ENCODE results near the gene ARL17B. TPM values are rescaled to one million over a fixed set of nuclear protein-coding genes. Genes with fewer than 3 reads are reported as not detected.
A peak's percentile ranks its signal among the peaks of the same experiment; 100 is the strongest.
"Not testable (repeated sequence)": the region's sequence is repeated elsewhere in the genome, so short reads cannot be mapped to it uniquely, and the experiment has no call there.

The ARL17B gene
- total RNA-seq, 2 donors from 2014 or later, result 22.9 to 23.0 TPM

DNA sequence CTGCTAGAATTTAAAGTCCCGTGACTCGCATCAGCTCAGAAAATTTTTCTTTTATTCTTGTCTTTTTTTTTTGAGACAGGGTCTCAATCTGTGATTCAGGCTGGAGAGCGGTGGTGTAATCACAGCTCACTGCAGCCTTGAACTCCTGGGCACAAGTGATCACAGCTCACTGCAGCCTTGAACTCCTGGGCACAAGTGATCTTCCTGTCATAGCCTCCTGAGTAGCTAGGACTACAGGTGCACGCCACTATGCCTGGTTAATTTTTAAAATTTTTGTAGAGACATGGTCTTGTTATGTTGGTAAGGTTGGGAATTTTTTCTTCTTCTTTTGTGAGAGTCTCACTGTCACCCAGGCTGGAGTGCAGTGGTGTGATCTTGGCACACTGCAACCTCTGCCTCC, 80.2 kb downstream of the ARL17B start:
- H3K36me3 Mint-ChIP-seq (ENCODE audit: low read depth); H3K4me1 Mint-ChIP-seq; H3K27me3 Mint-ChIP-seq; H3K9me3 ChIP-seq (ENCODE audit: control insufficient read depth, low read length, poor library complexity, severe bottlenecking); DNase-seq; H3K4me3 Mint-ChIP-seq; H3K27ac Mint-ChIP-seq; ATAC-seq: not testable (repeated sequence)

GRCh38 chr17:46276728-46277479, 84.7 kb downstream of the ARL17B start:
- not testable (repeated sequence) for H3K36me3 Mint-ChIP-seq (ENCODE audit: low read depth); H3K4me1 Mint-ChIP-seq; DNase-seq; ATAC-seq; H3K27ac Mint-ChIP-seq; H3K4me3 Mint-ChIP-seq; H3K9me3 ChIP-seq (ENCODE audit: control insufficient read depth, low read length, poor library complexity, severe bottlenecking)
- peaks cover 20% of the 10 kb centered on the region for H3K27me3 Mint-ChIP-seq

DNA sequence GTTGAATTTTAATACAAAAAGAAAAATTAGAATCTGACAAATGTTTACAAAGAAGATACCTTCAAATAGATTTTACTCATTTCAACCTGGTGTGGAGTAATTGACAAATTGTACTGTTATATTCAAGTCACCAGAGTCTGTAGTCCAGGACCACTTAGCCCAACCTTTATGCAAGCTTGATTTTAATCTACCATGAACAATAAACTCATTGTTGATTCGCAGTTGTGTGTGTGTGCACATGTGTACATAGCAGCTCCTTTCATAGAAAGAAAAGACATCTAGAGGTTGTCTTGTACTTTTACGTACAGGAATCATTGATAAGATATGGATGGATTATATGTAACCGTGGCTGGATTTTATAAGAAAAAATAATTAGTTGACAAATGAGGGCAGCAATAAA, 87.3 kb downstream of the ARL17B start:
- Mint-ChIP-seq H3K27me3 (peaks cover 19% of the 10 kb centered on the region), H3K4me3 (no peak overlapping the region), H3K36me3 (ENCODE audit: low read depth) (no peaks in the 10 kb centered on the region), H3K27ac (no peak overlapping the region), H3K4me1 (peaks cover 2% of the 10 kb centered on the region)
- ATAC-seq (no peak), DNase-seq (no peak)
- H3K9me3 ChIP-seq (ENCODE audit: control insufficient read depth, low read length, poor library complexity, severe bottlenecking), result no peaks in the 10 kb centered on the region

DNA sequence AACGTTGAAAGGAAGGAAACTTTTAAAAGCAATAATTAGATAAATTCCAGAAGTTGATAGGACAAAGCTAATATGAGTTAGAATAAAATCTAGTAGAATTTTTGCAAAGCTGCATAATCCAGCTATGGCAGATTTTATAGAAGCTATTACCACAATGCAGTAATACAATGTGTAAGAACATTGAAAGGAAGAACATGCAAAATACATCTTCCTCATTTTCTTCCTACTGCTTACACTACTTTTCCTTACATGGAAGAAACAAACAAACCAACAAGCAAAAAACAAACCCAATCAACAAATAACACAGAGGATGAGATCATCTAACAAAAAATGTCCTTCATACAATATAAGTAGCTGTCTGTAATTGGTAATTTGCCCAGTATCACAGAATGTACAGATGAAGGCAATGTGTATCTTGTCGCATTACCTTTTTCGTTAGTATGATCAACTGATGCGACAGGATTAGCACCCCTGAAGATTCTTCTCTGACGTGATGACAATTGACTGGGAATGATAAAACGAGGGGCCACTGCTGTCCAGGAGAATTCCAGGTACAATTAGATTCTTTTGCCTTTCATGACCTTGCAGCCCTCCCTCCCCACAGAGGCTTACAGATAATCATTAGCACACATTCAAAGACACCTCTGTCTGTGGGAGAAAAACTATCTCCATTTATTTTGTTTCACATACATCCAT, 87.9 kb downstream of the ARL17B start:
- no peak for ATAC-seq
- no peak for DNase-seq
- Mint-ChIP-seq H3K27ac (no peak overlapping the region), H3K4me1 (peaks cover 2% of the 10 kb centered on the region), H3K36me3 (ENCODE audit: low read depth) (no peaks in the 10 kb centered on the region), H3K27me3 (peaks cover 19% of the 10 kb centered on the region), H3K4me3 (no peak overlapping the region)
- no peaks in the 10 kb centered on the region for H3K9me3 ChIP-seq (ENCODE audit: control insufficient read depth, low read length, poor library complexity, severe bottlenecking)

- DNase-seq (no peak), ATAC-seq (no peak)
- no peaks in the 10 kb centered on the region for H3K36me3 Mint-ChIP-seq (ENCODE audit: low read depth)
- no peaks in the 10 kb centered on the region for H3K9me3 ChIP-seq (ENCODE audit: control insufficient read depth, low read length, poor library complexity, severe bottlenecking)
- H3K4me1 Mint-ChIP-seq, result peaks cover 20% of the 10 kb centered on the region
- no peak overlapping the region for H3K4me3 Mint-ChIP-seq
- H3K27ac Mint-ChIP-seq, result no peak overlapping the region
- peaks cover 15% of the 10 kb centered on the region for H3K27me3 Mint-ChIP-seq
These were observed 91.5 kb downstream of the ARL17B start for GRCh38 chr17:46270032-46270431.

GRCh38 chr17:46266656-46267544, 94.7 kb downstream of the ARL17B start:
- ATAC-seq, result peak; percentile 78
- peaks cover 5% of the 10 kb centered on the region for H3K27me3 Mint-ChIP-seq
- no peaks in the 10 kb centered on the region for H3K36me3 Mint-ChIP-seq (ENCODE audit: low read depth)

DNA sequence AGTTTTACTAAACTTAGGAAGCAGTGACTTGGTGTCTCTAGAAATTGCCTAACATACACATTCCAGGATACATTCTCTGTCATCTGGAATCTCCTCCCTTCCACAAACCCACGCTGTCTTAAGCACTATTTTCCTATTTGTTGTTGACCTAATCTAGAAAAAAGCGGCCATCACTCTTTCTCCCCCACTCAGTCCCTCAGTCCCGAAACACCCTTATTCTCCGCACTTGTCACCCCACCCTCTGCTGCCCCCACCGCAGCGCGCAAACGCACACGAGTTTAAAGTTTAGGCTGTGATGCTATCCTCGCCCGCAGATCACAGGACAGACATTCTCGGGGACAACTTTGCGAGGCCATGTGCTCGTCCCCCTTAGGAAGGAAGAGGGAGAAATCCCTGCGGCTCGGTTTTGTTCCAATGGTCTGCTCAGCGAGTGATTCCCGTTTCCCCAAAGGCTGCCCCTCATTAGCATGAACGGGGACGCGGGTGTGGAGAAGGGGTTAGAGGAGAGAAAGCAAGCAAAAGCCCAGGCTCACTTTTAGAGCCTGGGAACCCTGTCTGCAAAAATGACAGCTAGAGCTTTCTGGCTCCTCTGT, 95.4 kb downstream of the ARL17B start:
- Mint-ChIP-seq H3K4me1 (peaks cover 31% of the 10 kb centered on the region), H3K27ac (peak overlapping the region; percentile 99), H3K4me3 (peak overlapping the region; percentile 97)
- not testable (repeated sequence) for H3K36me3 Mint-ChIP-seq (ENCODE audit: low read depth); ATAC-seq; H3K27me3 Mint-ChIP-seq; H3K9me3 ChIP-seq (ENCODE audit: control insufficient read depth, low read length, poor library complexity, severe bottlenecking); DNase-seq

More at GRCh38 chr17:46266656-46267544, 94.7 kb downstream of the ARL17B start:
- H3K27ac Mint-ChIP-seq, result peak overlapping the region; percentile 99
- peaks cover 31% of the 10 kb centered on the region for H3K4me1 Mint-ChIP-seq
- H3K4me3 Mint-ChIP-seq, result peak overlapping the region; percentile 97
- H3K9me3 ChIP-seq (ENCODE audit: control insufficient read depth, low read length, poor library complexity, severe bottlenecking), result no peaks in the 10 kb centered on the region
- peak; percentile 76 to 89 (median 89) for DNase-seq

DNA sequence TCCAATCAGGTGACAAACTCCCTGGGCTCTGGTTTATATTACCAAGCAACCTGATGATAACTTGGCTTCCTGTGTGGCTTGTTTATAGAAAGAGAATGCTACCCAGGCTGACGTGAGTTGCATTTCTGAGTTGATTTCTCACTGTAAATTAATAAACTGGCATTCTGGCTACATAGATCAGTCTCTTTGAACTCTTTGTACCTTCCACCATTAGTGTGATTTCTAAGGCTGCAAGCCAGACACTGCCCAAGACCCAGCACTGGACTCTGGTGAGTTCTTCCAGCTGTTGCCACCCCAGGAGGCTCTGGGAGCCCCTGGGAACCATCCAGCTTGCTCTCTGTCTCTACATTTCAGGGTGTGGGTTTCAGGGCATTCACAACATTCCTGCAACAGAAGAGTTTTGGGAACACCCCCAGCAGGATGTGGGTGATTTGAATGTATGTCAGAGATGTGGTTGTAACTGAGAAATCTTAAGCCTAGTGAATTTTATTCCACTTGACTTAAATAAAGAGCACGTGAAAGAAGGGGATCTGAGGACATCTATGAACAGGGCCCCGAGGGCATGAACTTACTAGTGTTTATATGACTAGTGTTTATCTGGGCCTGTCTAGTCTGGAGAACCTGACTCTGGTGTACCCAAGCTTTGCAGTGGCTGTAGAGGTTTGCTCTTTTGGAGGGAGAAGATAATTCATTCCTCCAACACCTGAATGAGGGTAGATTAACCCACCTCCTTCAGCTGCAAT, 96.9 kb downstream of the ARL17B start:
- Mint-ChIP-seq H3K4me1 (peaks cover 34% of the 10 kb centered on the region), H3K4me3 (peak overlapping the region; percentile 97), H3K27me3 (peaks cover 1% of the 10 kb centered on the region), H3K36me3 (ENCODE audit: low read depth) (no peaks in the 10 kb centered on the region), H3K27ac (peak overlapping the region; percentile 99)
- peak; percentile 67 for ATAC-seq
- DNase-seq, result peak in 1 of 3 donors; percentile 19
- no peaks in the 10 kb centered on the region for H3K9me3 ChIP-seq (ENCODE audit: control insufficient read depth, low read length, poor library complexity, severe bottlenecking)

DNA sequence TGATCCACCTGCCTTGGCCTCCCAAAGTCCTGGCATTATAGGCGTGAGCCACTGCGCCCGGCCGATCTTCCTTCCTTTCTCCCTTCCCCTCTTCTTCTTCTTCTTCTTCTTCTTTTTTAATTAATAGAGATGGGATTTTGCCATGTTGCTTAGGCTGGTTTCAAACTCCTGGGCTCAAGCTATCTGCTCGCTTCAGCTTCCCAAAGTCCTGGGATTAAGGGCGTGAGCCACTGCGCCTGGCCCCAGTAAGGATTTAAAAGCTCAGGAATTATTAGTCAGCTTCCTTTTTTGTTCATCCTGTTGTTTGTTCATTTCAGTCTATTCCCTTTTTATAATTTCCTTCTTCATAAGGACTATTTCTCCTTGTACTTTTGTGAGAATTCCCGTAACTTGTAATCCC, 99.3 kb downstream of the ARL17B start:
- DNase-seq (no peak), ATAC-seq (no peak)
- Mint-ChIP-seq H3K27ac (peak overlapping the region; percentile 72), H3K27me3 (no peaks in the 10 kb centered on the region), H3K36me3 (ENCODE audit: low read depth) (no peaks in the 10 kb centered on the region), H3K4me3 (peak overlapping the region; percentile 50), H3K4me1 (peaks cover 28% of the 10 kb centered on the region)
- H3K9me3 ChIP-seq (ENCODE audit: control insufficient read depth, low read length, poor library complexity, severe bottlenecking), result no peaks in the 10 kb centered on the region

DNA sequence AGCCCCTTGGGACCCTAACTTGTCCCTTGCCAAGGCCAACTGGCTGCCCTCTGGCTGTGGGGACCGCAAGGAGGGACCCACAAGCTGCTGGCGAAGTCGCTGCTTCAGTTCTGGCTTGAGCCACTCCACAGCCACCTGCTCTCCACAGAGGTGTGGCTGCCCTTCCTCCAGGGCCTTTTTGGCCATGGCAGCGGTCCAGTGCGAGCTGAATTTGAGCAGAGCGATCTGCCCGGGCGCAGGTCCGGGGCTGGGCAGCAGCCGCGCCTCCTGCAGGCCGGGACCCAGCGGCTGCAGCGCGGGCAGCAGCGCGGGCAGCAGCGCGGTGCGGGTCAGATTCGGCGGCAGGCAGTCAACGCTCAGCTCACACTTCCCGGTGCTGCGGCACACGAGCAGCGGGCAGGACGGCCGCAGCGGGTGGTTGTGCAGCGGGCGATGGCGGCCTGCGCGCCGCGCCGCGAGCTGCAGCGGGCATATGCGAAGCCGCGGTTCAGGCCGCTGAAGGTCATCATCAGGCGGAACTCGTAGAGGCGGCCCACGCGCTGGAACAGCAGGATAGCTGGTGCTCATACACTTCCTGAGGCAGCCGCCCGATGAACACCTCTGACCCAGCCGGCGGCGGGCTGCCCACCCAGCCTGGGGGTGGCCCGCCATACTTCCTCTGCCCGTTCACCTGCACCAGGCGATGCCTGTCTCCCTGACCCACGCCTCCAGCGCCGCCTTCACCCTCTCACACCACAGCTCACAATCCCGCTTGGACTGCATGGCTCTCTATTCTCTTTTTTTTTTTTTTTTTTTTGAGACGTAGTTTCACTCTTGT, 101.5 kb downstream of the ARL17B start:
- DNase-seq; H3K27me3 Mint-ChIP-seq; H3K9me3 ChIP-seq (ENCODE audit: control insufficient read depth, low read length, poor library complexity, severe bottlenecking); H3K36me3 Mint-ChIP-seq (ENCODE audit: low read depth): not testable (repeated sequence)
- peak overlapping the region; percentile 75 for H3K27ac Mint-ChIP-seq
- H3K4me3 Mint-ChIP-seq, result peak overlapping the region; percentile 90
- ATAC-seq, result peak; percentile 18
- H3K4me1 Mint-ChIP-seq, result peaks cover 15% of the 10 kb centered on the region

DNA sequence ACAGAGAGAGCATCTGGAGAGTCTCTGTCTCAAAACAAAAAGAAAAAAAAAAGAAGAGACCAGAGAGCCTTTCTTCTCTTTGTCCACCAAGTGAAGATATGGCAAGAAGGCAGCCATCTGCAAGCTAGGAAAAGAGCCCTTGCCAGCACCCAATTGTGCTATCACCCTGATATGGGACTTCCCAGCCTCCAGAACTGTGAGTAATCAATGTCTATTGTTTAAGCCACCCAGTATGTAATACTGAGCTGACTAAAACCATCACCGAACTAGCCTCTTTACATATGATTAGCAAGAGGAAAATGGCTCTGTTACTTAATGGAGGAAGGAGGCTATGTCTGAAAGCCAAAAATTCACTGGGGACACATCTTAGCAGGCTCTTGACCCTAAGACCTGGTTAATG, 105.2 kb downstream of the ARL17B start:
- not testable (repeated sequence) for H3K4me1 Mint-ChIP-seq; H3K36me3 Mint-ChIP-seq (ENCODE audit: low read depth); DNase-seq; H3K27ac Mint-ChIP-seq; H3K9me3 ChIP-seq (ENCODE audit: control insufficient read depth, low read length, poor library complexity, severe bottlenecking); H3K27me3 Mint-ChIP-seq; H3K4me3 Mint-ChIP-seq; ATAC-seq

DNA sequence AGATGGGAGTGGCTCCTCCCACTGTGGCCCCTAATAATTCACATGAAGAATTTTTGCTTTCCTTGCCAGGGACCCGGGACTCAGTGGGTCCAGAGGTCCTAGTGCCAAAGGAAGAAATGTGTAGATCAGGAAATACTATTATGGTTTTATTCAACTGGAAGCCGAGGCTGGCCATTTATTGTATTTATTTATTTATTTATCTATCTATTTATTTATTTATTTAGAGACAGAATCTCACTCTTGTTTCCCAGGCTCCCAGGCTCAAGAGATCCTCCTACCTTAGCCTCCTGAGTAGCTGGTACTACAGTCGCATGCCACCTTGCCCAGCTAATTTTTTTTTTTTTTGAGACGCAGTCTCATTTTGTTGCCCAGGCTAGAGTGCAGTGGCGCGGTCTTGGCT, 107.4 kb downstream of the ARL17B start:
- not testable (repeated sequence) for ATAC-seq; H3K27ac Mint-ChIP-seq; H3K27me3 Mint-ChIP-seq; H3K36me3 Mint-ChIP-seq (ENCODE audit: low read depth); H3K9me3 ChIP-seq (ENCODE audit: control insufficient read depth, low read length, poor library complexity, severe bottlenecking); DNase-seq; H3K4me1 Mint-ChIP-seq; H3K4me3 Mint-ChIP-seq

All from T-helper 17 cell (primary cell).